ENCODE results near the gene FAM151A.

Gene FAM151A

DNA sequence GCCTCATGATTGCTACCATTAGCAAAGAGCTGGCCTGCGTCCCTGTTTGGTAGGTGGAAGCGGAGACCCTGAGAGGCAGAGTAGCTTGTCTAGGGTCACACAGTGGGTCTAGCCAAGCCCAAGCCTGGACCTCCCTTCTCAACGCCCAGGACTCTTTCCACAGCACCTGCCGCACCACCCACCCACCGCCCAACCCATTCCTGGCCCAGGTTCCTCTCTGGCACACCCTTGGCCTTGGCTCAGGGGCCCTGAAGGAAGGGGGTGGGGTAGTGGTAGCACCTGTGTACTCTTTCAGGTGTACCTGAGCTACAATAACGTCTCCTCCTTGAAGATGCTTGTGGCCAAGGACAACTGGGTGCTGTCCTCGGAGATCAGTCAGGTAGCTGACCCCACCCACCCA is 19.3 kb downstream of the FAM151A start:
- Histone ChIP-seq H3K4me3 (ENCODE audit: low read depth in 1 of 2, low read length in 1 of 2) (no peak overlapping the region), H3K4me1 (ENCODE audit: control insufficient read depth in 1 of 2, insufficient read depth in 1 of 2, low read depth in 1 of 2, low read length in 1 of 2) (peaks cover 0 to 7% of the 10 kb centered on the region in 2 experiments), H3K27me3 (no peaks in the 10 kb centered on the region), H3K27ac (no peak overlapping the region), H3K36me3 (peaks cover 16% of the 10 kb centered on the region), H3K9me3 (no peaks in the 10 kb centered on the region)
- TF ChIP-seq, protein P1, sequence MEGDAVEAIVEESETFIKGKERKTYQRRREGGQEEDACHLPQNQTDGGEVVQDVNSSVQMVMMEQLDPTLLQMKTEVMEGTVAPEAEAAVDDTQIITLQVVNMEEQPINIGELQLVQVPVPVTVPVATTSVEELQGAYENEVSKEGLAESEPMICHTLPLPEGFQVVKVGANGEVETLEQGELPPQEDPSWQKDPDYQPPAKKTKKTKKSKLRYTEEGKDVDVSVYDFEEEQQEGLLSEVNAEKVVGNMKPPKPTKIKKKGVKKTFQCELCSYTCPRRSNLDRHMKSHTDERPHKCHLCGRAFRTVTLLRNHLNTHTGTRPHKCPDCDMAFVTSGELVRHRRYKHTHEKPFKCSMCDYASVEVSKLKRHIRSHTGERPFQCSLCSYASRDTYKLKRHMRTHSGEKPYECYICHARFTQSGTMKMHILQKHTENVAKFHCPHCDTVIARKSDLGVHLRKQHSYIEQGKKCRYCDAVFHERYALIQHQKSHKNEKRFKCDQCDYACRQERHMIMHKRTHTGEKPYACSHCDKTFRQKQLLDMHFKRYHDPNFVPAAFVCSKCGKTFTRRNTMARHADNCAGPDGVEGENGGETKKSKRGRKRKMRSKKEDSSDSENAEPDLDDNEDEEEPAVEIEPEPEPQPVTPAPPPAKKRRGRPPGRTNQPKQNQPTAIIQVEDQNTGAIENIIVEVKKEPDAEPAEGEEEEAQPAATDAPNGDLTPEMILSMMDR (IDR thresholded peaks at IDR 0.05): no peak

DNA sequence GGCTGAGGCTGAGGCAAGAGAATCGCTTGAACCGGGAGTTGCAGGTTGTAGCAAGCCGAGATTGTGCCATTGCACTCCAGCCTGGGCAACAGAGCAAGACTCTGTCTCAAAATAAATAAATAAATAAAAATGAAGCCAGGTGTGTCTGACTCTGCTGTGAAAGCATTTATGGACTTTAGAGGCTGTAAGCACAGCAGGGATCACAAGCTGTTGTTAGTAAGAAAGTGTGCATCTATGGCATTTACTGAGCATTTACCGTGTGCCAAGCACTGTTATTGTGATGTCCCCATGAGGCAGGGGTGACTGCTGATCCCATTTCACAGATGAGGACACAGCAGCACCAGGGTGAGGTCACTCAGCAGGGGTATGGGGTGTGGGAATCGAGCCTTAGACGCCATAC is 20.1 kb downstream of the FAM151A start:
- no peak overlapping the region for H3K4me3 ChIP-seq (ENCODE audit: low read depth in 1 of 2, low read length in 1 of 2)
- H3K27me3 ChIP-seq: no peaks in the 10 kb centered on the region
- TF ChIP-seq, protein P1 (IDR thresholded peaks at IDR 0.05): no peak
- peaks cover 16% of the 10 kb centered on the region for H3K36me3 ChIP-seq
- H3K9me3 ChIP-seq: no peaks in the 10 kb centered on the region
- peaks cover 0 to 7% of the 10 kb centered on the region in 2 experiments for H3K4me1 ChIP-seq (ENCODE audit: control insufficient read depth in 1 of 2, insufficient read depth in 1 of 2, low read depth in 1 of 2, low read length in 1 of 2)
- no peak overlapping the region for H3K27ac ChIP-seq

DNA sequence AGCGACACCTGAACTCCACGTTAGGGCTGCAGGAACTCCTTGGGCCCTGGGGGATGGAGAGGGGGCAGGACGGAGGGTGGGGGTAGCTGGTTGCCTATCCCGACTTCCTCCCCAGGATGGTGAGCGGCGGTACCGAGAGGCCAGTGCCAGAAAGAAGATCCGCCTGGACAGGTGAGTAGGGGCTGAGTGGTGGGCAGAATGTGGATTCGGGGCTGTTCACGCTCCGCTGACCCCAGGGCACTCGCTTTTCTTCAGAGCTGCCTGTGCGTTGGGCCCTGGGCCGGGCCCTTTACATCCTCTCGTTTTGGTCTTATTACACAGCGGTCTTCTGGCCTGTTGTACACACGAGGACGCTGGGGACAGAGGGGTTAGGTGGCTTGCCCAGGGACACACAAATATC is 20.8 kb downstream of the FAM151A start:
- Histone ChIP-seq H3K27ac (no peak overlapping the region), H3K4me3 (ENCODE audit: low read depth in 1 of 2, low read length in 1 of 2) (no peak overlapping the region), H3K9me3 (no peaks in the 10 kb centered on the region), H3K36me3 (peaks cover 12% of the 10 kb centered on the region), H3K27me3 (no peaks in the 10 kb centered on the region), H3K4me1 (ENCODE audit: control insufficient read depth in 1 of 2, insufficient read depth in 1 of 2, low read depth in 1 of 2, low read length in 1 of 2) (peaks cover 0 to 7% of the 10 kb centered on the region in 2 experiments)
- TF ChIP-seq, protein P1 (IDR thresholded peaks at IDR 0.05): no peak

DNA sequence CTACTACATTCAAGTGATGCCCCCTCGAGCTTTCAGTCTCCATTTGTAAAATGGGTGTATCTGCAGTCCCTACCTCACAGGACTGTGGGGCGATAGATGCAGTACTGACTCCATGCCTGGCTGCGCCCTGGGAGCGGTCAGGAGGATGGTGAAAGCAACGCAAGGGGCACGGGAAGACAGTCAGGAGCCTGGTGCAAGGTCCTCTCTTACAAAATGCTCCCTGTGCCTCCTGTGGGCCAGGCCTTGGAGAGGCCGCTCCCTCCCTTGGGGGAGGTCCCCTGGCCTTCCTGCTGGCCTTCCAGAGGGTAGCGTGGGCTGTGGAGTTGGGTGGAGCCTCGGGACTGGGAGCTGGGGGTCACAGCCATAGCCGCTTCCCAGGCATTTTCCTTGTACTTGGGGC is 21.6 kb downstream of the FAM151A start:
- H3K4me3 ChIP-seq (ENCODE audit: low read depth in 1 of 2, low read length in 1 of 2): no peak overlapping the region
- TF ChIP-seq, protein P1 (IDR thresholded peaks at IDR 0.05): no peak
- H3K4me1 ChIP-seq (ENCODE audit: control insufficient read depth in 1 of 2, insufficient read depth in 1 of 2, low read depth in 1 of 2, low read length in 1 of 2): peaks cover 0 to 7% of the 10 kb centered on the region in 2 experiments
- no peaks in the 10 kb centered on the region for H3K9me3 ChIP-seq
- no peaks in the 10 kb centered on the region for H3K27me3 ChIP-seq
- no peak overlapping the region for H3K27ac ChIP-seq
- peaks cover 16% of the 10 kb centered on the region for H3K36me3 ChIP-seq

DNA sequence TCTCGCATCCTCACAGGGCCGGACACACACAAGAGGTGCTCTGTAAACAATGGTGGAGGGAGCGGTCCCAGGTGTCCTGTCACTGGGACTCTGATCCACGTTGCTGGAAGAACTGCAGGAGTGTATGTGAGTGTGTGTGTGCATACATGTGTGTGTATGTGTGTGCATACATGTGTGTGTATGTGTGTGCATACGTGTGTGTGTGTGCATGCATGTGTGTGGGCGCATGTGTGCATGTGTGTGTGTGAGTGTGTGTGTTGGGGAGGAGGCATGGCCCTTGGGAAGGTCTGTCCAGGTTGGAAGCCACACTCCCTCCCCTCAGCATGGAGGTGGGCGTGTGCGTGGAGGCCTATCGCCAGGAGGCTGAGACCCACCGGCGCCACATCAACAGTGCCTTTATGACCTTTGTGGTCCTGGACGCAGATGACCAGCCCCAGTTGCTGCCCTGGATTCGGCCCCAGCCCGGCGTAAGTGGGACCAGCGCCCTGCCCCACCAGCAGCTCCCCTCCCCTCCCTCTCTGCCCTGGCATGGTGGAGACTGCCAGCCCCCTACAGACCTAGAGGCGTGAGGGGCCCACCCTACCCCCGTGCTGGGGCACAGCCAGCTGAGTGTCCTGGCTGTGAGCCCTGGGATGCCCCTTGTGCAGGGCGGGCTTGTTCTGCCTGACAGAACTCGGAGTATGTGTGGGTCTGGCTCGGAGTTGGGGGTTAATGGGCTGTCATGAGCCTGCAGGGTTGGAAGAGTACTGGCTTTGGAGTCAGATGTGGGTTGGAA is 22.2 kb downstream of the FAM151A start:
- H3K4me3 ChIP-seq (ENCODE audit: low read depth in 1 of 2, low read length in 1 of 2): no peak overlapping the region
- H3K27ac ChIP-seq: no peak overlapping the region
- H3K4me1 ChIP-seq (ENCODE audit: control insufficient read depth in 1 of 2, insufficient read depth in 1 of 2, low read depth in 1 of 2, low read length in 1 of 2): peaks cover 0 to 7% of the 10 kb centered on the region in 2 experiments
- TF ChIP-seq, protein P1 (IDR thresholded peaks at IDR 0.05): no peak
- H3K9me3 ChIP-seq: no peaks in the 10 kb centered on the region
- H3K27me3 ChIP-seq: no peaks in the 10 kb centered on the region
- H3K36me3 ChIP-seq: peaks cover 16% of the 10 kb centered on the region
